Raji (cell line): Measurements from ENCODE around the gene URB1.

Experiments used
- POLR2A ChIP-seq: IDR thresholded peaks from 2 replicates; pipeline ENCODE4 v1.6.1; 2011; ENCODE audit warnings: low read depth, low read length, control low read depth; ENCODE audit not compliant: insufficient read depth

Gene URB1

DNA sequence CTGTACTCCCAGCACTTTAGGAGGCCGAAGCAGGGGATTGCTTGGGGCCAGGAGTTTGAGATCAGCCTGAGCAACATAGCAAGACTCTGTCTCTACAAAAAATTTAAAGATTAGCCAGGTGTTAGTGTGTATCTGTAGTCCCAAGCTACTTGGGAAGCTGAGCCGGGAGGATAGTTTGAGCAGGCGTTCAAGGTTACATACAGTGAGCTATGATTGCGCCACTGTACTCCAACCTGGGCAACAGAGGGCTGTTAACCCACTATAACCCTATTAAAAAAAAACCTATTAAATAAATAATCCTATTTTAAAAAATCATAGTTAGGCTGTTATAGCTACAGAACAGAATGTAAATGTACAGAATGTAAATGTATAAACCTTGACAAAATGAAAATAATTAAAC is 116.1 kb downstream of the URB1 start:
- TF ChIP-seq POLR2A: no peak

DNA sequence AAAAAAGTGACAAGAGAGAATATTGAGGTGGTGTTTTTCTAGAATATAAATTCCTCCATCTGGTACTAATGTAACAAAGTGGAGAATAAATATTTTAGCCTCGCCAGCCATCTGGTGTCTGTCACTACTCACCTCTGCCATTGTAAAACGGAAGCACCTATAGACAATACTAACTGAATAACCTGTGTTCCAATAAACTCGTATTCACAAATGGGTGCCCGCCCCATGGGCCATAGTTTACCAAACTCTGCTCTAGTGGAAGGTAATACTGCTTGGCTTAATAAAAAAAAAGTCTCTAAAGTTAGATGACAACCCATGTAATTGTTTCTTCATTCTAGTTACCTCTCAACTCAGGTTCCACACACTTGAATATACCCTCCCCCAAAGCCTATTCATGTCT is 122.1 kb downstream of the URB1 start:
- no peak for TF ChIP-seq POLR2A

- TF ChIP-seq POLR2A: no peak
These were observed 130.9 kb downstream of the URB1 start for GRCh38 chr21:32261929-32262328.
